Adrenal gland (tissue), 5 donors: ENCODE data around the gene ERLIN1.

Source experiments
- POLR2A ChIP-seq, 2 donors: fragments of 450-650 bp; IDR thresholded peaks; one replicate each; pipeline ENCODE4 v1.6.1; 2017; ENCODE audit warnings: antibody characterized with exemption in 2 of 2, mild to moderate bottlenecking in 2 of 2, moderate library complexity in 1 of 2
- TF ChIP-seq, protein P1 (sequence below), 6 experiments: fragments of 450-650 bp in 4 of 6; fragments of 200-600 bp in 2 of 6; sonication (generic) in 1 of 6; IDR thresholded peaks; 1 replicate in 5 of 6; 2 replicates in 1 of 6; pipeline versions ENCODE4 v1.5.1 to v1.8.0; 2016 to 2021; ENCODE audit warnings: antibody characterized with exemption in 6 of 6, mild to moderate bottlenecking in 2 of 6, moderate library complexity in 1 of 6
- donor health status: DM: no; HTN: no; CAD: no.

- no peak for TF ChIP-seq POLR2A (IDR thresholded peaks at IDR 0.05)
- TF ChIP-seq, protein P1, sequence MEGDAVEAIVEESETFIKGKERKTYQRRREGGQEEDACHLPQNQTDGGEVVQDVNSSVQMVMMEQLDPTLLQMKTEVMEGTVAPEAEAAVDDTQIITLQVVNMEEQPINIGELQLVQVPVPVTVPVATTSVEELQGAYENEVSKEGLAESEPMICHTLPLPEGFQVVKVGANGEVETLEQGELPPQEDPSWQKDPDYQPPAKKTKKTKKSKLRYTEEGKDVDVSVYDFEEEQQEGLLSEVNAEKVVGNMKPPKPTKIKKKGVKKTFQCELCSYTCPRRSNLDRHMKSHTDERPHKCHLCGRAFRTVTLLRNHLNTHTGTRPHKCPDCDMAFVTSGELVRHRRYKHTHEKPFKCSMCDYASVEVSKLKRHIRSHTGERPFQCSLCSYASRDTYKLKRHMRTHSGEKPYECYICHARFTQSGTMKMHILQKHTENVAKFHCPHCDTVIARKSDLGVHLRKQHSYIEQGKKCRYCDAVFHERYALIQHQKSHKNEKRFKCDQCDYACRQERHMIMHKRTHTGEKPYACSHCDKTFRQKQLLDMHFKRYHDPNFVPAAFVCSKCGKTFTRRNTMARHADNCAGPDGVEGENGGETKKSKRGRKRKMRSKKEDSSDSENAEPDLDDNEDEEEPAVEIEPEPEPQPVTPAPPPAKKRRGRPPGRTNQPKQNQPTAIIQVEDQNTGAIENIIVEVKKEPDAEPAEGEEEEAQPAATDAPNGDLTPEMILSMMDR (IDR thresholded peaks at IDR 0.05), result no peak
Measured at GRCh38 chr10:100184840-100185239, 989 bp downstream of the ERLIN1 start.
